Mucosa of descending colon (tissue), 3 donors: ENCODE data around the gene MEG3. TPM values are rescaled to one million over a fixed set of nuclear protein-coding genes. Genes with fewer than 3 reads are reported as not detected.

ENCODE experiments used
- ATAC-seq: fragments of 200-7000 bp; cut with Tn5 transposase; one replicate; pipeline ENCODE4 v1.9.1; 2020; ENCODE audit warnings: mild to moderate bottlenecking, moderate library complexity
- DNase-seq, 3 donors: peaks; one replicate each; pipeline ENCODE4 v3.0.0-alpha.2; 2020
- H3K36me3 ChIP-seq: fragments of 200-600 bp; one replicate; pipeline ENCODE4 v1.8.0; 2021; ENCODE audit warnings: low read depth, mild to moderate bottlenecking
- H3K4me1 ChIP-seq: fragments of 200-600 bp; one replicate; pipeline ENCODE4 v1.8.0; 2021; ENCODE audit warnings: low read depth, mild to moderate bottlenecking
- H3K4me3 ChIP-seq: fragments of 200-600 bp; one replicate; pipeline ENCODE4 v1.8.0; 2021; ENCODE audit warnings: mild to moderate bottlenecking
- H3K9me3 ChIP-seq: fragments of 200-600 bp; one replicate; pipeline ENCODE4 v1.8.0; 2021; ENCODE audit warnings: mild to moderate bottlenecking
- intact Hi-C, 2 donors: fragments of 100-400 bp; cut with DNase I in 1 of 2; cut with micrococcal nuclease in 1 of 2; formaldehyde crosslinking; loops; one replicate each; pipeline versions ENCODE4 v1.11.0 to v1.11.1; 2022; cut with DNase I, micrococcal nuclease
- total RNA-seq, 3 donors: library from RNA; stranded (reverse); fragmentation: NEBNext Ultra II Directional in 2 of 3; extraction: Animal tissue kit (Norgen Biotek cat#: 25700) in 2 of 3; gene quantifications; one replicate each; pipeline versions ENCODE4 v1.2.1 to v1.2.4, GENCODE V29; 2021 to 2023
- TF ChIP-seq, protein P1 (sequence below): fragments of 200-600 bp; IDR thresholded peaks from one replicate; pipeline ENCODE4 v1.8.0; 2022; ENCODE audit warnings: antibody characterized with exemption, mild to moderate bottlenecking
- donor health status: DM: no; HTN: no; CAD: no; lungs with moderate emphysema.
- donor health status: DM: no; HTN: no; CAD: no.
- donor health status: DM: no; HTN: yes; CAD: no.

The MEG3 gene
- total RNA-seq, 3 donors from 2014 or later: 13.8 to 32.2 (median 16.4) TPM

DNA sequence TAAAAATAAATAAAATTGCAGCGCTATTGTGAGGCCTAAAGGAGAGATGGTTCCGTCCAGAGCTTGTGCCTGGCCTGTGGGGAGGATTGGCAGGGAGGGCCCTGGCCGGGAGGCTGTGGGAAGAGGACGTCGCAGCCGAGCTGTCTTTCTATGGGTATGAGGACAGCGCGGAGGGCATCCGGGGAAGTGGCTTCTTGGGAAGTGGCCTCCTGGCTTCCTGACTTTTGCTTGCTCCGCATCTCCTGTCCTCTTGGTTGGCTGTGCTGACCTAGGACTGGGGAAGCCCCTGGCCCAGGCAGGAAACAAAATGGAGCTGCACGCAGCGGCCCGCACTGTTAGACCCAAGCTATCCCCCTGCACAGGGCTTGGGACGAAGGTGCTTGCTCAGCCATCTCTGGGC, 22.2 kb upstream of the MEG3 start:
- DNase-seq (peak in 1 of 3 donors; percentile 31), ATAC-seq (no peak)
- intact Hi-C loops: no loop called here
- Histone ChIP-seq H3K9me3 (peaks cover 14% of the 10 kb centered on the region), H3K4me3 (no peak overlapping the region), H3K4me1 (no peaks in the 10 kb centered on the region), H3K36me3 (no peaks in the 10 kb centered on the region)
- TF ChIP-seq, protein P1, sequence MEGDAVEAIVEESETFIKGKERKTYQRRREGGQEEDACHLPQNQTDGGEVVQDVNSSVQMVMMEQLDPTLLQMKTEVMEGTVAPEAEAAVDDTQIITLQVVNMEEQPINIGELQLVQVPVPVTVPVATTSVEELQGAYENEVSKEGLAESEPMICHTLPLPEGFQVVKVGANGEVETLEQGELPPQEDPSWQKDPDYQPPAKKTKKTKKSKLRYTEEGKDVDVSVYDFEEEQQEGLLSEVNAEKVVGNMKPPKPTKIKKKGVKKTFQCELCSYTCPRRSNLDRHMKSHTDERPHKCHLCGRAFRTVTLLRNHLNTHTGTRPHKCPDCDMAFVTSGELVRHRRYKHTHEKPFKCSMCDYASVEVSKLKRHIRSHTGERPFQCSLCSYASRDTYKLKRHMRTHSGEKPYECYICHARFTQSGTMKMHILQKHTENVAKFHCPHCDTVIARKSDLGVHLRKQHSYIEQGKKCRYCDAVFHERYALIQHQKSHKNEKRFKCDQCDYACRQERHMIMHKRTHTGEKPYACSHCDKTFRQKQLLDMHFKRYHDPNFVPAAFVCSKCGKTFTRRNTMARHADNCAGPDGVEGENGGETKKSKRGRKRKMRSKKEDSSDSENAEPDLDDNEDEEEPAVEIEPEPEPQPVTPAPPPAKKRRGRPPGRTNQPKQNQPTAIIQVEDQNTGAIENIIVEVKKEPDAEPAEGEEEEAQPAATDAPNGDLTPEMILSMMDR: no peak

- H3K4me1 ChIP-seq: no peaks in the 10 kb centered on the region
- ATAC-seq: no peak
- H3K36me3 ChIP-seq: no peaks in the 10 kb centered on the region
- peak in 1 of 3 donors; percentile 41 for DNase-seq
- intact Hi-C loops: no loop called here
- TF ChIP-seq, protein P1: no peak
- peaks cover 17% of the 10 kb centered on the region for H3K9me3 ChIP-seq
- no peak overlapping the region for H3K4me3 ChIP-seq
Observed at GRCh38 chr14:100804138-100804537, 21.8 kb upstream of the MEG3 start.

DNA sequence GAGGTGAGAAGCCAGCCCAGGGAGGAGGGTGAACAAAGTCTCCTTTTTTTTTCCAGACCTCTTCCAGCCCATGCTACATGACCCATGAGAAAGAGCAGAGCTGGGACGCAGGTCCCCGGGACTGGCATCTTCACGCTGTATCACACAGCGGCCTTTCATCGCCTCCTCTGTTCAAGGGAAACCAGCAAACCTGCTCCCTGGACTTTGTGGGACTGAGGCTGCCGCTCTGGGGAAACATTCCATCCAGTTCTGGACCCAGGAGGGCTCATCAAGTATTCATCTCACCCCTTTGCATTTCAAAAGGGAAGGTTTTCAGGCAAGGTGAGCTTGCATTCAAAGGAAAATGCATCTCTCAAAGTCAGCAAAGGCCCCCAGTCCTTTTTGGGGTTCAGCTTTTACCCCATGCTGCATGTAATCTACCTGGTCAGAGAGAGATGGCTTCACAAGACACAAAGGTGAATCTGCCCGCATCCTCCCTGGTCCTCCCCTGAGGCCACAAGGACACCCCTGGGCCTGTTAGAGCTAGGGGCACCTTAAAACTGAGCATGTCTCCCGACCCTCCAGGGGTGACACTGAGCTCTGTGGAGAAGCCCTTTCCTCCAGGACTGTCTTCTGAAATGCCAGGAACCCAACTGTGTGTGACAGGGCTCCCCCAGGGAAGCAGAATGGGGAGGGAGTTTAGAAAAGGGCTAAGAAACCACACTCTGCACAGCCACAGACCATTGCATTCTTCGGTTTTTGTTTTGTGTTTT, 21.2 kb upstream of the MEG3 start:
- no peak for ATAC-seq
- Histone ChIP-seq H3K9me3 (peaks cover 23% of the 10 kb centered on the region), H3K36me3 (no peaks in the 10 kb centered on the region), H3K4me3 (no peak overlapping the region), H3K4me1 (no peaks in the 10 kb centered on the region)
- DNase-seq: peak in 1 of 3 donors; percentile 6
- intact Hi-C loops: no loop called here
- TF ChIP-seq, protein P1: no peak

DNA sequence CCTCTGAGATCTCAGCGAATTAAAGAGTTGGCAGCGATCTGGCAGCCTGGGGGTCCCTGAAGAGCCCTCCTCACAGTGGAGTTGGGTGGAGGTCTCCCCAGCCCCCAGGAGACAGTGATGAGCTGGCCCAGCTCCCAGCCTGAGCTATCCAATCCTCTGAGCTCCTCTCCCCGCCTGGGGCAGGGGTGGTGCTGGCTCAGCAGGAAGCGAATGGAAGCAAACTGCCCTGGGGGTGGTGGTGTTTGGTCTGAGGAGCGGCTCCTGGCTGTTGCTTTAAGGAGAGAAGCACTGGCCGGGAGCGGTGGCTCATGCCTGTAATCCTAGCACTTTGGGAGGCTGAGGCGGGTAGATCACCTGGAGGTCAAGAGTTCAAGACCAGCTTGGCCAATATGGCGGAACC, 19.5 kb upstream of the MEG3 start:
- intact Hi-C loops: no loop called here
- H3K4me1 ChIP-seq: no peaks in the 10 kb centered on the region
- H3K9me3 ChIP-seq: peaks cover 39% of the 10 kb centered on the region
- TF ChIP-seq, protein P1: no peak
- no peak for ATAC-seq
- DNase-seq: no peak
- no peaks in the 10 kb centered on the region for H3K36me3 ChIP-seq
- H3K4me3 ChIP-seq: no peak overlapping the region

DNA sequence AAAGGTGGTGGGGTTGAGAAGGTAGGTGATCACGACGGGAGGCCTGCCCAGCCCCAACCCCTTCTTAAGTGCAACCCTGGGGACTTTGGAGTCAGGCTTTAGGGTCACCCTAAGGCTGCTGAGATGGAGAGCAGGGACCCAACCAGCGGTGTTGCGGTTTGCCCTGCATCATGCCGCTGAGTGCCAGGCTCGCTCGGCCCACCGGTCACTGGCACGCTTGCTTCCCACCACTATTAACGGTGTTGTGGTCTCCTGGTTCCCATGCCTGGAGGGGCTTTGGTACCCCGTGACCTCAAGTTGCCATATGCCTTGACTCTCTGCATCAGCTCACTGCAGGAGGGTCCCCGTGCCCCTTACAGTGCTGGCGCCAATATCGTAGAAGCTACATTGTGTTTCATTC, 18.4 kb upstream of the MEG3 start:
- H3K36me3 ChIP-seq: no peaks in the 10 kb centered on the region
- intact Hi-C loops: no loop called here
- no peaks in the 10 kb centered on the region for H3K4me1 ChIP-seq
- DNase-seq (no peak), ATAC-seq (no peak)
- TF ChIP-seq, protein P1: no peak
- H3K9me3 ChIP-seq: peaks cover 39% of the 10 kb centered on the region
- no peak overlapping the region for H3K4me3 ChIP-seq
